HG03354 (cell line): ENCODE data around the gene USP49.
"Not testable (repeated sequence)": the region's sequence is repeated elsewhere in the genome, so short reads cannot be mapped to it uniquely, and the experiment has no call there.

ENCODE experiments used
- ATAC-seq: cut with Tn5 transposase; IDR thresholded peaks from one replicate; pipeline ENCODE4 v1.9.1; 2021; ENCODE audit warnings: mild to moderate bottlenecking; ENCODE audit not compliant: unreplicated experiment, poor library complexity, severe bottlenecking

The USP49 gene

DNA sequence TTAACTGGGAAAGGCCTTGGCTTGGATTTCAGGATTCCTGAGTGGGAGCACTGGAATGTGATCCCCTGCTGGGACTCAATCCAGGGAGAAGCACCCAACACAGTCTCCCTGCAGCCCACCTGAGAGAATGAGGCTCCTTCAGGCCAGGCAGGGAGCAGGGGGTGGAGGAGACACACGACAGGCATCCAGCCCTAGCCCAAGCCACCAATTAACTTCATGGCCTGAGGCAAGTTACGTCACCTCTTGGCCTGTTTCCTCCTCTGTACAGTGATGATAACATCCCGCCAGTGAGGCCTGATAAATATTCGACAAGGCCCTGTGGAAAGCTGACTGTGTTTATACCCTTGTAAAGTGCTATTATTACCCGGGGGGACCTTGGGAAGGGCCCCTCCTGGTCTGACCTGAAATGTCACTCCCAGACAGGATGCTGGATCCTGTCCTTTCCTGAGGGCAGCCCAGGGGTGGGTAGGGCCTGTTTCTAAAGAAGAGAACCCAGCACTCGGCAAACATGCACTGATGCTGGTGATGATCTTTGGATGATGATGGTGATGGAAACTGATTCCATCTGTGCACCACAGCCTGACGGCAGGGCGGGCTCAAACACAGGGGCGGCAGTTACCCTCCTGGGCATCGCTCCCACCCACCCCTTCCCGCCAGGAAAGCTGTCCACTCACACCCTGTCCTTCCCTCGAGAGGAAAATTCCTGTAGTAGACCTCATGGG is 127.9 kb downstream of the USP49 start:
- ATAC-seq = no peak

DNA sequence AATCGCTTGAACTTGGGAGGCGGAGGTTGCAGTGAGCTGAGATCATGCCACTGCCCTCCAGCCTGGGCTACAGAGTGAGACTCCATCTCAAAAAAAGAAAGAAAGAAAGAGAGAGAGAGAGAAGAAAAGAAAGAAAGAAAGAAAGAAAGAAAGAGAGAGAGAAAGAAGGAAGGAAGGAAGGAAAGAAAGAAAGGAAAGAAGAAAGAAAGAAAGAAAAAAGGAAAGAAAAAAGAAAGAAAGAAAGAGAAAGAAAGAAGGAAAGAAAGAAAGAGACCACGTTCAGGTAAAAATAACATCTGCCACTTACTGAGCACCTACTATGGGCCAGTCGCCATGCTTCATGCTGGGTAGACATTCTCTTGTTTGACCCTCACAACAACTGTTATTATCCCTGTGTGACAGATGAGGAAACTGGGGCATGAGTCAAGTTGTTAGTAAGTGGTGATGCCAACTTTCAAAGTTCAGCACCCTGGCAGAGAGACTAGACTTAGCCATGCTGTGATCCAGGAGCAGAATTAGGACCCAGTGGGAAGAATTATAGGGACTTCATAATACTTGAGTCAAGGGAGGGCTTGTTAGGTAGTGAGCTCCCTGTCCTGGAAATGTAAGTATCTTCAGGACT is 129.0 kb downstream of the USP49 start:
- ATAC-seq = not testable (repeated sequence)

DNA sequence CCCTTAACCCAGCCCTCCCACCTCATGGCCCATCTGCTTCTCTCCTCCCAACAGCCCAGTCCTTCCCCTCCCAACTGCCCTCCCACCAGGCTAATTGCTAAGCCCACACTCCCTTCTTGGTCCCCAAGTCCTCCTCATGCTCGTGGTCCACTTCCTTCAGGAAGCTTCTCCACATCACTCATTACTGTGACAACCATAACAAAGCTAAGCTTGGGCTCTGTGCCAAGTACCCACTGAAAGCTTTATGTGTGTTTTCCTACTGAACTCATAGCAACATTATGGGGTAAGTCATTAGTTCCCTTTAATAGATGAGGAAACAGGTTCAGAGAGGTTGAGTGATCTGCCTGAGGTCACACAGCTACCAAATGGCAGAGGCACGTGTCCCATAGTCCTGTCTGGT is 131.7 kb downstream of the USP49 start:
- no peak for ATAC-seq

DNA sequence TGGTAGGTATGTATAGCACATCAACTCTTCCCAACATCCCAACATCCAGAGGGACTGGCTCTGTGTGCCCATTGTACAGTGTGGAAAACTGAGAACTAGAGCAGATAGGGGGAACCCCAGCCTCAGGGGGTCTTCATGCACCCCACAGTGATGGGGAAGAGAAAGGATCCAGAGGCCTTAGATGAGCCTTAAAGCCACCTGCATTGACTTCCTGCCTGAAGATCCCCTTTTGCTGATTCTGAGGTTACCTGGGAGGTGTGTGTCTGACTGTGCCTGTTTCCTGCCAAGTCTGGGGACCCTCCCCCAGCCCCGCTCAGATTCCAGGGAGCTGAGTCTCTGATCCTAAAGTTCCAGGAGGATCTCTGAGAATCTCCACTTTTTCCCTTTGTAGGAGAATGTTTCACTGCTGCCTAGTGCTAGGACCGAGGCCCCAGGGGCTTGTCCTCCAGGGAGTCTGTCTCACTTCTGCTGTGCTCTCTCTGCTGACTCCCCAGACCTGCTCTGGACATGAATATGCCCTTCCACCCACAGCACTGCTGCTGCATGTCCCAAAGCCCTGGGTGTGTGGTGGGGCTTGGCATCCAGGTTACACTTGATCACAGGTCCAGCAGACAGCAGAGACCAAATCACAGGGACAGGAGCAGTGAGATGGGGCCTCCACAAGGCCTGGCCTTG is 135.1 kb downstream of the USP49 start:
- no peak for ATAC-seq

DNA sequence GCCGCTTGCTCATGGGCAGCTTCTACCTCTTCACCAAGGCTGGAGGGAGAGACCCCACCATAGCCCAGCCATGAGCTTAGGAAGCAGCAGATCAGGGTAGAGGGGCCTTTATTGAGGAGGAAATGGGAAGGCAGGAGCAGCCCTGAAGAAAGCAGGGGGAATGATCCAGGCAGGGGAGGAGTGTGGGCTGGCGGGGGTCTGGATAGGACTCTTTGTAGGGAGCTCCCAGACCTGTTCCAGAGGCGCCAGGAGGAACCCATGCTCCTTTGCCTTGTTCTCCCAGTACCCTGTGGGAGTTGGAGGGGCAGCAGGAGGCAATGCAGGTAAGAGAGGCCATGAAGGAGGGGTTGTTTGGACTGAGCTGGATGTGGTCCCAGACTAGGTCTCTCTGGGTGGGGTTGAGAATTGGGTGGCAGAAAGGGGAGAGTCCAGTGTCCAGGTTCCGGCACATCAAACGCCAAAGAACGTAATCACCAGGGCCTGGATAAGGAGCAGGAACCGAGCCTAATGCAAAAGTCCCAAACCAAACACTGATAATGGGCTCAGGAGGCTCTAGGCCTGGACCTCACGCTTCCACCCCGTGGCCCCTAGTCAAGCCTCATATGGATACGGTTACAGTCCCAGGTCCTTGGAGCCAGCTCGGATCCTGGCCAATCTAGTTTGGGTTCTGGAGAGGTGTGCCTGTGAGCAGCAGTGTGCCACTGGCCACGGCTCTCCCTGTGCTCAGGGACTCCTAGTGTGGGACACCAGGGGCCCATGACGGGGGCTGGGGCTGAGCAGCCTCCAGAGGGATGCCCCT is 135.9 kb downstream of the USP49 start:
- ATAC-seq = no peak

DNA sequence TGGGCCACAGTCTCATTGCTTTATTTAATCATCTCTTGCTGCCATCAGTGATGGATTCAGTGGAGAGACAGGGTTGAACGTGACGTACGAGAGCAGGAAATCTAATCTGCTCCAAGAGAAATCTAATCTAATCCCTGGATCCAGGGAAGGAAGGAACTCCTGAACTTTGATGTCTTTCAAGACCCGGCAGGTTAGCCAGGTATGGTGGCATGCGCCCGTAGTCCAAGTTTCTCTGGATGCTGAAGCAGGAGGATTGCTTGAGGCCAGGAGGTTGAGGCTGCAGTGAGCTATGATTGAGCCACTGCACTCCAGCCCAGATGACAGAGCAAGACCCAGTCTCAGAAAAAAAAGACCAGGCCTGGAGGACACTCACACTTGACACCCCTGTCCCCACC is 136.5 kb downstream of the USP49 start:
- ATAC-seq = no peak

DNA sequence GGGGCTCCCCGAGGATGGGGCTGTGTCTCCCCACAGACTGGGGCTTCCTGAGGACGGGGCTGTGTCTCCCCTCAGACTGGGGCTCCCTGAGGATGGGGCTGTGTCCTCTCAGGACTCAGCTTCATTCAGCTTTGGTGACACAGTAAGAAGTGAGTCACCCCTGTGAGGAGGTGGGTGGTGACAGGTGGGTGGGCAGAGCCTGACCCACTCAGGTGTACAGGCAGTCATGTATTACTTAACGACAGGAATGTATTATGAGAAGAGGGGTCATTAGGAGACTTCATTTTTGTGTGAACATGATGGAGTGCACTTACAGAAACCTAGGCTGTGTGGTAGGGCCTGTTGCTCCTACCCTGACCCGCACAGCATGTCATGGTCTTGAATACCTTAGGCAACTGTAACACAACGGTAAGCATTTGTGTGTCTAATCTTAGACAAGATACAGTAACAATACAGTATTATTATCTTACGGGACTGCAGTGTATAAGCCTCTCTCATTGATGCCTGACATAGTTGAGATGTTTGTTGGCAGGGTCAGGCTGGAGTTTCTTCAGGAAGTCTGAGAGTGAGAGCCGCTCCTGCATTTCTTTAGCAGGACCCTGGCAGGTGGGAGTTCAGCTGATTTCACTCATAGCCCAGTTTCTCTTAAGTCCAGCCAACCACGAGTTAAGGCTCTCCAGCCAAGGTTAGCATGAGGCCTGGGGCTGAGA is 137.1 kb downstream of the USP49 start:
- ATAC-seq = no peak

DNA sequence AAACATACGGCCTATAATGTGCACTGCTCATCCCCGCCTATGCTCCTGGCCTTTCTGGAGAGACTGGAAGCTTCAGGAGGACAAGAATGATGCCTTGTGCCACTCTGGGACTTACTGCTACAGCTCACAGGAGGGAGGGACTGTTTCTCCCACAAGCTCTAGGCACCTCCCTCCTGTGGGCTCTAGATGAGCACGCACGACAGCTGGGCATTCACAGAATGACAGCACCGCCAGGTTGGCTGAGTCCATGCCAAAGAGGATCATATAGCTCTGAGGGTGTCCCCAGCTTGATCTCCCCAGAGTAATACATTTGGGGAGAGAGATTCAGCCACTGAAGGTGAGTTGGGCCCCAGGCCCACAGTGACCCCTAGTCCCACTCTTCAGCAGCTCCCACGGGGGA is 137.9 kb downstream of the USP49 start:
- ATAC-seq = no peak

DNA sequence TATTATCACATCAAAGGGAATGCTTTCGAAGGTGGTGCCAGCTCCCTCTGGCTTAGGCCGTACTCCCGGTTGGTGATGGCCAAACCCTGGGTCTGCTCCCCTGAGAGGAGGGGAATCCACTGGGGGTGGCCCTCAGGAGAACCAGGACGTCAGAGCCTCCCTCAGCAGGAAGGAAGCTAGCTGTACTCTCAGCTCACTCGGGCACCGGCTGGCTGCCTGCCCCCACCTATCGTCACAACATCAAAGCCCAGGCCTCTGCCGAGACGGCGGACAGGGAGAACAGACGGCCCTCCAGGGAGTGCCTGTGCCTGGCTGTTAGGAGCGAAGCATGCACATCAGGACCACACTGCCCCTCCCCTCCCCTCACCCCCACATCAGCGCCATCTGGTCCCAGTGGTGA is 138.8 kb downstream of the USP49 start:
- no peak for ATAC-seq

DNA sequence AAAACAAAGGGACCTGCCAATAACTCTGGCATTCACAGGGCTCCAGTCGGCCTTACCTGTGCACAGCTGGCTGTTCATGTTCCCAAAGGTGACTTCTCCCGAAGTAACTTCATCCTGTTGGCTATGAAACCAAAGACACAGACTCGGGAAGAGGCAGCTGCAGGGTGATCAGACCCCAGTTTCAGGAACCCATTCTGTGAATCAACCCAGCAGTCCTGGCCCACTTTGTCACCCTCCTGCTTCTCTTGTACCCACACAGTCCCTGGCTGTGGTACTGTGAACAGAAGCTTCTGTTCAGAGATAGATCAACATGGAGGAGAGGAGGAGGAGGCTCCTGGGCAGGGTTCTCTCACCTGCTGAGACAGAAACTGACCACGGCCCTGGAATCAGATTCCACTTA is 139.3 kb downstream of the USP49 start:
- no peak for ATAC-seq

DNA sequence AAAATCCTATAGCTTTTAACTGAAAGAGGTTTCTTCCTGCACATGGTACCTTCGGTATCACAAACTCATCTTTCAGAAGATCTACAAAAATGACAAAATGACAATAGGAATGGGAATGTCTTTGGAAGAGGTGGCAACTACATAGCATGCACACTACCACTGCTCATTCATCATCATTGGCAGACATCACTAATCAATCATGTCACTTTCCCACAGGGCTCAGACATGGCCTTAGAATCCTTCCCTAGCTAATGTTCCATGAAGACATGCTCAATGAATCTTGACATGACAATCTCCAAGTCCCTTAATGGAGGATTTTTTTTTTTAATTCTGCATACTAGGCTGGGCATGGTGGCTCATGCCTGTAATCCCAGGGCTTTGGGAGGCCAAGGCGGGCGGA is 144.8 kb downstream of the USP49 start:
- no peak for ATAC-seq

DNA sequence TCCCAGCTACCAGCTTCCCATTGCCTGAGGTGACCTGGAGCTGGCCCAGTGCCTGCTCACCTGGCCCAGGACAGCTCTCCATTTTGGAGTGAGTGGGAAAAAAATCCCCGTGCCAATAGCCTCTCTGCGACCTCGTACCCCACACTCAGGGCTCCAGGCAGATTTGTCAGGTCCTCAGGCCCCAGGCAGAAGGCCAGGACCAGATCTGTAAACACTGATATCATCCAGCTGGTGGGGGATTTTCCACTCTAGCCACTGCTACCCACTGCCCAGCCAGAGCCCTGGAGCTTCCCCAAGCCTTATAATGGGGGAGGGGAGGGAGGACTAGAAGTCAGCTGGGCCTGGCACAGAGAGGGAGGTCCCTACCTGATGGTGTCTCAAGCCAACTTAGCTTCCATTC is 146.6 kb downstream of the USP49 start:
- no peak for ATAC-seq

DNA sequence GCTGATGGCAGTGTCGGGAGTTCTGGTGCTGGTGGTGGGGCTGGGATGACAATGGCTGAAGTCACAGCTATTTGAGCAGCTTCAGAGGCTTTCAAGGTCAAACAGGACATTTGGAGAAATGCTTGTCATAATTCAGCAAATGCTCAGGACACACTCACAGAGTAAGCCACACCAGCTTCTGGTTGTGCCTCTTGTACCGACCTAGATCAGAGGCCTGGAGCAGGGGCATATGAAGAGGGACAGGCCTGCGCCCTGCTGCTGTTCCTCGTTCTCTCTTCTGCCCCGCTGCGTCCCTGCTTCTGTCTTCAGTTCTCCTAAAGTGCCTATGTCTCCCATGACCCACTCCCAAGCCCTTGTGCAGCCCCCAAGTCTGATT is 147.1 kb downstream of the USP49 start:
- ATAC-seq = no peak

DNA sequence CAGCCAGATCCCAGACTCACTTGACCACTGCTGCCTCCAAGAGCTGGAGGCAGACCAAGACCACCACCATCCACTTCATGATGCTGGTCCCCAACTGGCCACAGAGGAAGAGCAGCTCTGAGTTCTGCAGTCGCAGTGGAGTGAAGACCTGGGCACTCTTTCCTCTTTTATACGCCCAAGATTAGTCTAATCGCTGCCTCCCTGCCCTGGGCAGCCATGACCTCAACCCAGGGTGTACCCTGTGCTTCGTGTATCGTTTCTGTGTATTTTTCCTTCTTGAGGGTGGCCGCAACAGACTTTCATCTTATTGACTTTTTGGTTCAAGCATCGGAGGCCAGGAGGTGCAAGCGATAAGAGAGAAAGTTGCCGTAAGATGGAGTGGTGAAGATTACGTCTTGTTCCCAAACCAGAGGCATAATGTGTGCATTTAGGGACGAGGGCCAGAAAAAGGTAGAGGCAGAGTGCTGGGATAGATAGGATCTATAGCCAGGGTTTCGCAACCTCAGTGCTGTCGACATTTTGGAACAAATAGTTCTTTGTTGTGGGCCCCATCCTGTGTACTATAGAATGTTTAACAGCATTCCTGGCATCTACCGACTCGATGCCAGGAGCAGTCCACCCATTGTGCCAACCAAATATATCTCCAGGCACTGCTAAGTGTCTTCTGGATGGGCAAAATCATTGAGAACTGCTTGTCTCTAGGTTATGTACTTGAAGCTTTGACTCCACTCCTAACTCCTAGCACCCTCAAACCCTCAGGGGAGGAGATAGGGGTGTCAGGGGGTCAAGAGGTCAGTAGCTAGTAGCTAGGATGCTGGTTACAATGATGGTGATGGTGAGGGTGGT is 147.7 kb downstream of the USP49 start, which contains the start of gene PGC:
TSS of gene PGC (minus strand) at position 142 of the 846 bp plus-strand sequence. CDS start at position 79, 63 bp downstream.
- ATAC-seq = no peak

DNA sequence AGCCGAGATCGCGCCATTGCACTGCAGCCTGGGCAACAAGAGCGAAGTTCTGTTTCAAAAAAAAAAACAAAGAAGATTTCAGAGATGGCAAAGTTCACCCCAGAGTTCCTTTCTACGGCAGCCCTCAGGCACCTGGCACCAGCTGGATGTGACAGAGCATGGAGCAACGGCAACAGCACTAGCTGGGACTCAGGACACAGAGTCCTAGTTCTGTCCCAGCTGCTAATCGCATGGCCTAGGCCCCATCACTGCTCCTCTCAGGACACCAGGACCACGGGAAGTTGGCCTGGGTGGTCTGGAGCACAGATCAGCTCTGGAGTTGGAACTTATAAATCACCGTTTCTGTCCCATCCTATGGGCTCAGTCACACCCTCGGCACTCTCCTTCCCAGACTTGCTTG is 149.1 kb downstream of the USP49 start:
- ATAC-seq = no peak

DNA sequence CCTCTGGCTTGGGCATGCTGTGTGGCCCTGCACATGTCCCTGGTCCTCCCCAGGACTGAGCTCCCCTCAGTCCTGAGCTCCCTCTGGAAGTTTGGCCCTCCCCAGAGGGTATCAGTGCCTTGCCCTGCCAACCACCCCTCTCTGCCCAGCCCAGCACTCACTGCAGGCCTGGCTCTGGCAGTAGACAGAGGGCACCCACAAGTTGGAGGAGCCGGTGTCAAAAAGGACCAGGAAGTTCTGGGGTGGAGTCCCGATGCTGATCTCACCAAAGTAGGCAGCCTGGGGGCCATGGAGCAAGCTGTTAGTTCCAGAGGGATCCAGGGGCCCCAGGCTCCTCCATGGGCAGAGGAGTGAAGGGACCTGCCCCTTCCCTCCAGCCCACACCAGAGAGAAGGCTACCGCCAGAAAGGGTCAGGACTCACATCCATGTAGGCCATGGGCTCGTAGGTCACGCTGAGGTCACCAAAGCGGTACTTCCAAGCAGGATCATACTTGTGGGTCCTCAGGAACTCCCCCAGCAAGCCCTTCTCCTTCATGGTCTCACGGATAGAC is 150.9 kb downstream of the USP49 start:
- no peak for ATAC-seq

DNA sequence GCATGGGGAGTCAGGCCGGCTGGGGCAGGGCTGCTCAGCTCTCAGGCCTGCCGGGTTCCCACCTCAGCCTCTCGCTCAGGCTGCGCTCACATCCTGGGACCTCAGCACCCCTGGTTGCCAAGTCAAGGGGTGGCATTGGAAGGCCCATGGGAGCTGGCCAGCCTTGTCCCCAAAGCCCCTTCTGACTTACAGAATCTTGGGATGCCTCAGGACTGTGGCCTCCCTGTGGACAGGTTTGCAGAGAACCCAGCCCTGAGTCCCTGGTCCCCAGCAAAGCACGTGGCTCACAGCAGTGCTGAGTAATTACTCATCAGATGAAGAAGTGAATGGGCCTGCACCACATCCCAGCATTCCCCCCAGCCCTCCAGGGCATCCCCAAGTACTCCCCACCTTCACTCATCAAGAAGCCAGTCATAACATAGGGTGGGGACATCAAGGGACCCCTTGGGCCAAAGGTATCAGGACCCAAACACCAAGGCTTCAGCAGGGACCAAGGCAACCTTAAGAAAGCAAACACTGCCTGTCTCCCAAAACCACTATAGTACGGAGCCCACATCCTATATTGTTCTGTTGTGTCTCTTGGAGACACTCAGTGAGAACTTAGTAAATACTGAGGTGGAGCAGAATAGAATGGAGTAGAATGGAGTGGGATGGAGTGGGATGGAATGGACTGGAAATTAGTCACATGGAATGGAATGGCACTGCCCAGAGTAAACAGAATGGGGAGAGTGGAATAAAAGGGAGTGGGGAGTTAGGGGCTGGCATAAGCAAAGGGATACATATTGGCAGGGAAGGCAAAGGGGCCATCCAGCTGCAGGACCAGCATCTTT is 151.6 kb downstream of the USP49 start:
- no peak for ATAC-seq
